ENCODE results near the gene DGKI.

GRCh38 chr7:137772316-137772715 lies 74.5 kb downstream of the DGKI start:
- TF ChIP-seq POLR2A (IDR thresholded peaks at IDR 0.05) (no peak), CTCF (IDR thresholded peaks at IDR 0.05) (no peak), POLR2AphosphoS5 (IDR thresholded peaks at IDR 0.05) (no peak), EP300 (IDR thresholded peaks at IDR 0.05) (no peak)

All from suprapubic skin (tissue), 4 donors.